GM12878 (cell line): ENCODE data around the gene AFF2. TPM values are rescaled to one million over a fixed set of nuclear protein-coding genes. Genes with fewer than 3 reads are reported as not detected.

ENCODE experiments used
- ATAC-seq: fragments of 200-7000 bp; cut with Tn5 transposase; 3 replicates; pipeline ENCODE4 v1.9.1; 2020; ENCODE audit warnings: mild to moderate bottlenecking, moderate library complexity
- BruUV-seq: library from RNA; stranded (reverse); fragments of 400-500 nt; replicated peaks from 2 replicates; lab custom pipeline; 2021; lab: Mats Ljungman, UMichigan
- CTCF ChIA-PET: fragments of 300-600 bp; sonication (Branson Sonifier 250); formaldehyde crosslinking; extraction: SDS; loops from one replicate; lab custom pipeline; 2021; ENCODE audit warnings: inconsistent platforms; lab: Yijun Ruan, JAX
- POLR2A ChIA-PET: fragments of 350-600 bp; formaldehyde crosslinking; extraction: SDS; loops from one replicate; lab custom pipeline; 2021; ENCODE audit warnings: inconsistent platforms; lab: Charles Lee
- RAD21 ChIA-PET: fragments of 300-600 bp; sonication (Branson Sonifier 250); formaldehyde crosslinking; loops from one replicate; lab custom pipeline; 2023; ENCODE audit warnings: antibody characterized with exemption; ENCODE audit not compliant: unreplicated experiment; lab: Charles Lee
- SMC1A ChIA-PET: fragments of 300-600 bp; sonication (Branson Sonifier 250); formaldehyde crosslinking; loops from one replicate; lab custom pipeline; 2023; ENCODE audit not compliant: unreplicated experiment, uncharacterized antibody; lab: Charles Lee
- DNase-seq: peaks from one replicate; pipeline ENCODE4 v3.0.0-alpha.2; 2011; ENCODE audit warnings: low read depth, low spot score
- FAIRE-seq: peaks from 3 replicates; lab custom pipeline; 2011; peaks lifted over from hg19 to GRCh38; lab: Jason Lieb, UNC
- H2AFZ ChIP-seq: 2 replicates; pipeline ENCODE4 v1.6.0; 2011; ENCODE audit warnings: low read depth, low read length, control low read depth; ENCODE audit not compliant: control insufficient read depth
- H3K27ac ChIP-seq: 2 replicates; pipeline ENCODE4 v1.5.1; 2011; ENCODE audit warnings: control low read depth; ENCODE audit not compliant: control insufficient read depth, insufficient read depth
- H3K27me3 ChIP-seq, 2 experiments: replicated peaks in 1 of 2; 2 replicates each; pipeline versions ENCODE4 v1.6.0 to v1.6.1; 2011; ENCODE audit warnings: low read length in 1 of 2; ENCODE audit not compliant: control insufficient read depth in 2 of 2, insufficient read depth in 2 of 2
- H3K36me3 ChIP-seq, 2 experiments: 2 replicates each; pipeline ENCODE4 v1.5.1; 2011; ENCODE audit warnings: low read length in 1 of 2; ENCODE audit not compliant: control insufficient read depth in 2 of 2, insufficient read depth in 2 of 2
- H3K4me1 ChIP-seq: 2 replicates; pipeline ENCODE4 v1.6.1; 2011; ENCODE audit warnings: mild to moderate bottlenecking, low read length, moderate library complexity, mixed read lengths; ENCODE audit not compliant: control insufficient read depth, insufficient read depth
- H3K4me2 ChIP-seq: 2 replicates; pipeline ENCODE4 v1.6.0; 2011; ENCODE audit warnings: control low read depth; ENCODE audit not compliant: control insufficient read depth, insufficient read depth
- H3K4me3 ChIP-seq: fragments of 200-600 bp; sonication (generic); 2 replicates; pipeline ENCODE4 v1.5.1; 2016
- H3K79me2 ChIP-seq: 2 replicates; pipeline ENCODE4 v1.6.0; 2011; ENCODE audit warnings: low read length; ENCODE audit not compliant: control insufficient read depth, insufficient read depth
- H3K9ac ChIP-seq: 2 replicates; pipeline ENCODE4 v1.8.0; 2011; ENCODE audit warnings: low read length, control low read depth, mixed read lengths; ENCODE audit not compliant: control insufficient read depth, insufficient read depth
- H3K9me3 ChIP-seq: replicated peaks from 3 replicates; pipeline ENCODE4 v1.5.1; 2011; ENCODE audit warnings: mild to moderate bottlenecking, low read length; ENCODE audit not compliant: control insufficient read depth, insufficient read depth
- H4K20me1 ChIP-seq: 2 replicates; pipeline ENCODE4 v1.6.0; 2011; ENCODE audit not compliant: control insufficient read depth, insufficient read depth
- BCLAF1 ChIP-seq: fragments of 450-650 bp; IDR thresholded peaks from 2 replicates; pipeline ENCODE4 v1.6.1; 2017; ENCODE audit warnings: antibody characterized with exemption, mild to moderate bottlenecking, moderate library complexity
- CEBPB ChIP-seq, 2 experiments: fragments of 150-350 bp in 1 of 2; IDR thresholded peaks; 2 replicates each; pipeline ENCODE4 v1.6.1; 2012 to 2014; ENCODE audit warnings: low read depth in 2 of 2, low read length in 2 of 2, borderline replicate concordance in 1 of 2, inconsistent platforms in 1 of 2
- CTCF ChIP-seq, 3 experiments: IDR thresholded peaks in 2 of 3; conservative IDR thresholded peaks in 1 of 3; 2 replicates each; pipeline ENCODE4 v1.5.1; 2011; ENCODE audit warnings: low read depth in 3 of 3, low read length in 3 of 3, mild to moderate bottlenecking in 3 of 3, control low read depth in 2 of 3, moderate library complexity in 2 of 3, inconsistent platforms in 1 of 3, mixed read lengths in 1 of 3; ENCODE audit not compliant: control insufficient read depth in 2 of 3, insufficient read depth in 1 of 3; ENCODE audit errors: extremely low read depth in 1 of 3
- DPF2 ChIP-seq: fragments of 450-650 bp; IDR thresholded peaks from 2 replicates; pipeline ENCODE4 v1.6.1; 2017; ENCODE audit warnings: mild to moderate bottlenecking
- HSF1 ChIP-seq: fragments of 150-350 bp; IDR thresholded peaks from 2 replicates; pipeline ENCODE4 v1.6.1; 2014; ENCODE audit warnings: mild to moderate bottlenecking, low read depth, low read length
- IKZF2 ChIP-seq, 2 experiments: fragments of 450-650 bp; IDR thresholded peaks; 2 replicates each; pipeline ENCODE4 v1.6.1; 2017; ENCODE audit warnings: mild to moderate bottlenecking in 2 of 2, moderate library complexity in 2 of 2
- PRDM15 ChIP-seq: fragments of 450-650 bp; formaldehyde crosslinking; IDR thresholded peaks from 2 replicates; pipeline ENCODE4 v1.4.0; 2020; ENCODE audit warnings: mild to moderate bottlenecking, moderate library complexity
- SUPT20H ChIP-seq: IDR thresholded peaks from 2 replicates; pipeline ENCODE4 v1.6.1; 2011; ENCODE audit warnings: low read depth, mild to moderate bottlenecking, low read length, moderate library complexity, borderline replicate concordance; ENCODE audit not compliant: control insufficient read depth
- WGBS: methylation state at CpG from one replicate; pipeline ENCODE4 v1.1.6; 2016; ENCODE audit warnings: low lambda C conversion rate; ENCODE audit not compliant: insufficient replicate concordance, insufficient coverage; ENCODE audit errors: missing lambda C conversion rate; 5-methylcytosine and 5-hydroxymethylcytosine counted together
- in situ Hi-C: fragments of 300-500 bp; cut with MboI; formaldehyde crosslinking; loops from 9 replicates; pipeline ENCODE4 v1.14.3; 2018; ENCODE audit warnings: mixed read lengths
- intact Hi-C: fragments of 100-400 bp; cut with micrococcal nuclease; formaldehyde crosslinking; loops from one replicate; pipeline ENCODE4 v1.14.2; 2022; ENCODE audit not compliant: unreplicated experiment
- polyA plus RNA-seq, 11 experiments: library from polyadenylated mRNA; depleted of rRNA in 4 of 11; unstranded in 6 of 11; stranded (reverse) in 5 of 11; fragments of >200 nt; fragmentation: Nextera tagmentation in 4 of 11; fragmentation: Illumina TruSeq in 1 of 11; extraction: Ambion mirVana in 4 of 11; extraction: Trizol in 1 of 11; gene quantifications; 1 replicate in 1 of 11; 2 replicates in 10 of 11; pipeline versions ENCODE4 v1.2.1 to v1.2.3, GENCODE V29; 2011 to 2016; ENCODE audit warnings: inconsistent platforms in 2 of 11, missing spikeins in 2 of 11, low read depth in 1 of 11
- total RNA-seq, 4 experiments: library from RNA; depleted of rRNA in 3 of 4; stranded (reverse); fragments of >200 nt in 3 of 4; fragmentation: Illumina TruSeq in 1 of 4; extraction: Trizol in 1 of 4; gene quantifications; 2 replicates each; pipeline versions ENCODE4 v1.2.1 to v1.2.3, GENCODE V29; 2013 to 2021

Gene AFF2
- total and polyA plus RNA-seq, 10 of the 15 experiments (the other 5 are each of a cell fraction or from before 2014, with no cell fraction given), result under 0.01 to 0.03 TPM; not detected in 8

- Histone ChIP-seq H3K4me2 (no peak overlapping the region), H3K4me1 (no peaks in the 10 kb centered on the region), H3K9me3 (no peaks in the 10 kb centered on the region), H3K27ac (no peak overlapping the region), H3K79me2 (no peaks in the 10 kb centered on the region), H3K4me3 (no peak overlapping the region), H3K36me3 (no peaks in the 10 kb centered on the region), H3K27me3 (no peaks in the 10 kb centered on the region), H3K9ac (no peak overlapping the region), H4K20me1 (no peaks in the 10 kb centered on the region), H2AFZ (no peak overlapping the region)
- CTCF ChIA-PET, result interaction anchor here (1.0 kb wide), 1 partner anchor 10 kb away, joined by 3 read pairs; no protein-coding TSS in a partner anchor
- in situ Hi-C loops (no loop called here), intact Hi-C loops (no loop called here)
- RAD21 ChIA-PET, result interaction anchor here (0.6 kb wide), 1 partner anchor 23 kb away, joined by 3 read pairs; no protein-coding TSS in a partner anchor
- TF ChIP-seq DPF2 (no peak), HSF1 (no peak), CTCF (IDR thresholded peaks at IDR 0.05 in 2 of 3, conservative IDR thresholded peaks at IDR 0.05 in 1 of 3; ENCODE audit: control insufficient read depth in 2 of 3, extremely low read depth in 1 of 3, insufficient read depth in 1 of 3, low read depth in 3 of 3, low read length in 3 of 3) (no peak), BCLAF1 (no peak), SUPT20H (no peak), PRDM15 (no peak), CEBPB (IDR thresholded peaks at IDR 0.05; ENCODE audit: borderline replicate concordance in 1 of 2, low read depth in 2 of 2, low read length in 2 of 2) (no peak), IKZF2 (IDR thresholded peaks at IDR 0.05) (no peak)
- POLR2A ChIA-PET, result no interaction called here
- ATAC-seq (no peak), FAIRE-seq (no peak), DNase-seq (no peak)
- WGBS, result 8% methylated on average over 3 of the region's 3 CpGs
- SMC1A ChIA-PET, result interaction anchor here (1.4 to 1.5 kb wide), 2 partner anchors 24 to 74 kb away, joined by 3 read pairs; no protein-coding TSS in a partner anchor
- no TSS peak for BruUV-seq
These were observed 402.8 kb downstream of the AFF2 start for GRCh38 chrX:148903176-148903575.
